DMS53 (cell line): ENCODE data around the gene ALDH3B1.

Experiments
- DNase-seq: peaks from one replicate; lab custom pipeline; 2025; lab: John Stamatoyannopoulos, UW

Gene ALDH3B1

DNA sequence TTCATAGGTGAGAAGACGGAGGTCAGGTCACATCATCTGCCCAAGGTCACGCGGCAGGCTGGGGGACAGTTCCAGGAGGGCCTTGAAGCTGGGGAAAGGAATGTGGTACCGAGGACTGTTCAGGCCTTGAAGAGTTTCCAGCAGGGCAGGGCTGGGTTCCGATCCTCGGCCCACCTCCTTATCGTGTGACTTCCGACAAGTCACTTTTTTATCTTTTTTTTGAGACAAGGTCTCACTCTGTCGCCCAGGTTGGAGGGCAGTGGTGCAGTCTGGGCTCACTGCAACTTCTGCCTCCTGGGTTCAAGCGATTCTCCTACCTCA, 21.0 kb downstream of the ALDH3B1 start:
- DNase-seq, result peak; percentile 50

DNA sequence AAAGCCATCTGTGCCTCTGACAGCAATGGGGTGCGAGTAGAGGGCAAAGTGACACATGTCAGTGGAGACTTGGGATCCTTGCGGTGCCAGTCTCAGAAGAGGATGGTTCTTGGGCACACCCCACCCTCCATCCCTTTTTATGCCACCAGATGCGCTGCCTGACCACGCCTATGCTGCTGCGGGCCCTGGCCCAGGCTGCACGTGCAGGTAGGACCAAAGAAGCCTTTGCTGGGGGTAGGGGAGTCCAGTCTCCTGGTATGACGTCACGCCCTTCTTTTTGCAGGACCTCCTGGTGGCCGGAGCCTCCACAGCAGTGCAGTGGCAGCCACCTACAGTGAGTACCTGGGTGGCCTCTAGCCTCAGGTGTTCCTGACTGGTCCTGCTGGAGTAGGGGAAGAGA, 21.9 kb downstream of the ALDH3B1 start:
- no peak for DNase-seq

DNA sequence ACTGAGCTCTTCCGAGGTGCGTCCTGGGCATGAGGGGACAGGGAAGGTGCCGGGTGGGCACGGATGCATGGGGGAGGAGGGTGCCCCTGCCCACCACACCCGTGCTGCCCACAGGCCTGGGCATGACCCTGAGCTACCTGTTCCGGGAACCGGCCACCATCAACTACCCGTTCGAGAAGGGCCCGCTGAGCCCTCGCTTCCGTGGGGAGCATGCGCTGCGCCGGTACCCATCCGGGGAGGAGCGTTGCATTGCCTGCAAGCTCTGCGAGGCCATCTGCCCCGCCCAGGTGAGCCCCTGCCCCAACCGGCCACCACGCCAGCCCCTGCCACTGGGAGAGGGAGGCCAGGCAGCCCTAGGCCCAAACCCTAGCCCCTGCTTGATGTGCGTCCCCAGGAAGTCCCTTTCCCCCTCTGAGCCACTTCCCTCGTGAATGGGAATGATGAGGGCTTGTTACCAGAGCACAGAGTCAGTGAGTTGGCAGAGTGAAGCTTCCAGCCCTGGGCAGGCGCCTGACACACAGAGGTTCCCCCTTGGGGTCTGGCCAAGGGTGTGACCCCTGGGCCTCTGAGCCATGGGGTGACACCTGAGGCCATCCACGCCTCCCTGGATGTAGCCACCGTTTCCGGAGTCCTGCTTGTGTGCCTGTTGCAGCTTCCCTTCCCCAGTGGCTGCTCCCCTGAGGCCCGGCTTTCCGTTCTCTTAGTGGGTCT, 23.0 kb downstream of the ALDH3B1 start:
- no peak for DNase-seq

DNA sequence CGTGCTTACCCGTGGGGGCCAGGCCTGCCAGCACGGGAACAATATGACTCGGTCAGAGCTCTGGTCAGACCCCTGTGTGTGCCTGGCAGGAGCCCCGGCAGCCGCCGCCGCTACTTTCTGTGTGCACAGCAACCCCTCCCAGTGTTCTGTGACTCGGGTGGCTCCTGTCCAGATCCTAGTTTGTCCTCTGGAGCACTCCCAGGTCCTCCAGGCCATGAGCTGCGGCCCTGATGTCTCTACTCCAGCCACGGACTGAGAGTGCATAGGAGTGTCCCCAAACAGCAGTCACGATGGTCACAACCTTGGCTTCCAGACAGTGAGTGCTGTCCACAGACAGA, 23.6 kb downstream of the ALDH3B1 start:
- no peak for DNase-seq

DNA sequence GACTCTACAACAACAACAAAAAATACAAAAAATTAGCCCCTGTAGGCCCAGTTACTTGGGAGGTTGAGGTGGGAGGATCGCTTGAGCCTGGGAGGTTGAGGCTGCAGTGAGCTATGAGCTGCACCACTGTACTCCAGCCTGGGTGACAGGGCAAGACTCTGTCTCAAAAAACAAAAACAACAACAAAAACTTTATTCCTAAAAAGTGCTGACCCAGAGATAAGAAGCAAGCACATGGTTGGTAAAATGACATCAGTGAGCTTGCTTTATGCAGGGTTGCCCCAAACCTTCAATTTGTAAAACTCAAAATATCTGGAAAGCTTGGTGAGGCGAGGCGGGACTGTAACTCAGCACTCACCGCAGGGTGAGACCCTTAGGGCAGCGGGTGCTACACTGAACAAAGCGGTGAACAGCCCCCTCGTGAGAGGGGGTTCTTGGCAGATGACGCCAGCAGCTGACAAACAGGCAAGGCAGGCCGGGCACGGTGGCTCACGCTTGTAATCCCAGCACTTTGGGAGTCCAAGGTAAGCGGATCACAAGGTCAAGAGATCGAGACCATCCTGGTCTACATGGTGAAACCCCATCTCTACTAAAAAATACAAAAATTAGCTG, 25.2 kb downstream of the ALDH3B1 start:
- DNase-seq, result no peak

DNA sequence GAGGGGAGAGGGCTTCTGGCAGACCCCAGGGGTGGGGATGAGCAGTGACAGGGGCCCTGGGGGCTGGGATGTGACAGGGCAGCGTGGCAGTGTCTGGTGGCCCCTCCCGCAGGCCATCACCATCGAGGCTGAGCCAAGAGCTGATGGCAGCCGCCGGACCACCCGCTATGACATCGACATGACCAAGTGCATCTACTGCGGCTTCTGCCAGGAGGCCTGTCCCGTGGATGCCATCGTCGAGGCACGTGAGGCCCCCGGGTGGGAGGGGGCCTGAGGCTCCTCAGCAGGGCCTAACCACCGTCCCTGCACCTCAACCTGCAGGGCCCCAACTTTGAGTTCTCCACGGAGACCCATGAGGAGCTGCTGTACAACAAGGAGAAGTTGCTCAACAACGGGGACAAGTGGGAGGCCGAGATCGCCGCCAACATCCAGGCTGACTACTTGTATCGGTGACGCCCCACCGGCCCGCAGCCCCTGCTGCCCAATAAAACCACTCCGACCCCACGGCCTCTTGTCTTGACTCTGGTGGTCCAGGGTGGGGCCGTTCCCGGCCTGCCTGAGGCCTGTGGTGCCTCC, 26.1 kb downstream of the ALDH3B1 start:
- no peak for DNase-seq

DNA sequence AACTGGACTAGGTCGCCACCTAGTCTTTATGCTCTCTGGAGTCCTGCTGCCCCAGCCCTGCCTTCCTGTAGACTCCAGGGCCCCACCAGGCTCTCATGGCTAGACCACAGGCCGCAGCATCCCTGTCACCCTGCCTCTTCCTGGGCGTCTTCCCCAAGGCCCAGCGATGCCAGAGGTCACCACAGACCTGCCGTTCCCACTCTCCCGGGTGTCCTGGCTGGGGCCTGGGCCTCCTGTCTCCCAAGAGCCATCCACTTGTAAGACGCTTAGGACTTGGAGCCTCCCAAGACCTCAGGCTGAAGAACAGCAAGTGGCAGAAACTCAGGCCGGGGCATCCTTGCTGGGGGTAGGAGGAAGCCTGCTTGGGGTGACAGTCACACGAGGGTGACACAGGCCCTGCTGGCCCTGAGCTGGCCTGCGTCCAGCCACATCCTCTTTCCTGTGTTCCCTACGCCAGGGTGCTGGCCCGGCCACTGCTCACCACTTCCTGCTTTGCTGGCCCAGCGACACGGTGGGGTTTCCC, 26.7 kb downstream of the ALDH3B1 start:
- DNase-seq, result no peak

DNA sequence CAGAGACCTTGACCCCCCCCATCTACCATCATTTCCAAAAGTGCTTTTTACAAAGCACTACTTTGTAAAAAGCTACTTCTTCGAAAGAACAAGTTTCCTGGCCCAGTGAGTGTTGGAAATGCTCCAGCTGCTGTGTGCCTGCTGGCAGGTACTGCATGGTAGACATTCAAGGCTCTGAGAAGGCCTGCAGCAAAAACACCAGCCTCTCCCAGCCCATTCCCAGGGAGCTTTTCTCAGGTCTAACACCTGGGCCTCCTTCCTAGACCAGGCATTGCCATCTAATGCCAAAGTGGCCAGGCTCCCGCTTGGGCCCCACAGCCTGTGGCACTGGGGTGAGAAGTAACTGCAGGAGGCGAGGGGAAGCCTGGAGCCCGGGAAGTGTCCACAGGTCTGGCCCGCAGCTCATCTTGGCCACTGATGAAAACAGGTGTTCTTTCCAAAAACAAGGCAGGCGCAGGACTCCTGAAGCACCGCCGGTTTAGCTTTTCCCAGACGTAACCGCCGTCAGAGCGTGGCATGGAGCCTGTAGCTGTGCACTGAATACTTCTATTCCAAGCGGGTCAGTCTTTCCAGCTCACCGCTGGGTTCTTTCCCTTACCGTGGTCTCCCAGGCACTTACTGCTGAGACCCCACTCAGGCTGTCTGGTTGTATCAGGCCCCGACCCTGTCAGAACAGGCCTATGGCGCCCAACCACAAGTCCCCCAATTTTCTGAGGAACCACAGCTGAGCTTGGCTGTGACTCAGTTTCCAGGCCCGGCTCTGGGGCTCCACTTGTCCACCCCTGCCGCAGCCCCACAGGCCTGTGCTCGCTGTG, 27.5 kb downstream of the ALDH3B1 start:
- peak; percentile 54 for DNase-seq

DNA sequence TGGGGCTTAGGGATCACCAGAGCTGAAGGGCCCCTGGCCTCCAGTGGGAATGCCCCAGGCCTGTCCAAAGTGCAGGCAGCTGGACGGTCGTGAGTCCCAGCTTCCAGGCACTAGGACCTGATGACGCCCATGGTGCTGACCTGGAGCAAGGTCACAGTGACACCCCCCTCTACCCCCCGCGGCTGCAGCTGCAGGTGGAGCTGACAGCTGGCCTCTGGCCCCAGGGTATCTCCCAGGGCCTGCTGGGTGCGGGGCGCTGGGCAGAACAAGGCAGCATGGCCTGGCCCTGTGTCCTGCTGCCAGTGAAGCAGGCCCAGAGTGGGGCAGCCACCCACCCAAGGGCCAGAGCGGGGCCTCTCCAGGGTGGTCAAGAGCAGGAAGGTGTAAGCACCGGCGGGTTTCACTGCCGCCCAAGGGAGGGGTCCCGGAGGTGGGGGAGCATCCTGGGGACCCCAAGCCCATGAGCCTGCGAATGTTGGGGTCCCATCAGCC, 28.1 kb downstream of the ALDH3B1 start:
- DNase-seq, result peak; percentile 85

DNA sequence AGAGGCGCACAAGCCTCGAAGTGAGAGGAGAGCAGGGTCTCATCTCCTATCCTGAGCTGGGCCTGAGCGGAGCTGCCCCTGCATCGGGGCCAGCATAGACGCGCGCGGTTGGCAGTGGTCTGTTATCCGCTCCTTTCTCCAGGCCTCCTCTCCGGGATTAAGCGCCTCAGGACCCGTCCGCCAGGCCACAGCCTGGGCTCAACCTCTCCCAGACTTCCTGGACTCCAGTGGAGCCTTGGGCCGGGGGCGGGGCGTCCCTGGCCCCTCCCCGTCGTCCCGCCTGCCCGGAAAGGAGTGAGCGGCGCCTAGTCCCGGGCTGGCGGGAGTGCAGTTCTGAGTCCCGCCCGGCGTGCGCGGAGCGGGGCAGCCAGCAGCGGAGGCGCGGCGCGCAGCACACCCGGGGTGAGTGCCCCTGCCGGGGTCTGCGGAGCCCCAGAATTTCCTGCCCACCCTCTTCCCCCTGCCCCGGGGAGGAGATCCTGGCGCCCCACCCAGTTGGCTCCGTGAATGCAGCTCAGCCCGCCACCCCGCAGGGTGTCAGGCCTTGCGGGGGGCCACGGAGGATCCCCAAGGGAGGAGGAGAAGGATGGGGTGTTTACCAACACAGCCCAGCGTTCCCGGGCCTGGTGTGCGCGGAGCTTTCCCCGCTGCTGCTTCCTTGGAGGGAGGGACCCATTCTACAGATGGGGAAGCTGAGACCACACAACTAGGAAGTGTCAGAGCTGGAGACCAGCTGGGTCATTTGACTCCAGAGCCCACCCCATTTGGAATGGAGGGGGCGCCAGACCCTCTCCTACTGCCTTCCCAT, 28.8 kb downstream of the ALDH3B1 start, which contains the start of gene TCIRG1:
Gene TCIRG1, plus strand, starts transcription at position 308 of the 808 bp plus-strand sequence. CDS start 2,247 bp downstream, outside the sequence.
- peak; percentile 96 for DNase-seq

DNA sequence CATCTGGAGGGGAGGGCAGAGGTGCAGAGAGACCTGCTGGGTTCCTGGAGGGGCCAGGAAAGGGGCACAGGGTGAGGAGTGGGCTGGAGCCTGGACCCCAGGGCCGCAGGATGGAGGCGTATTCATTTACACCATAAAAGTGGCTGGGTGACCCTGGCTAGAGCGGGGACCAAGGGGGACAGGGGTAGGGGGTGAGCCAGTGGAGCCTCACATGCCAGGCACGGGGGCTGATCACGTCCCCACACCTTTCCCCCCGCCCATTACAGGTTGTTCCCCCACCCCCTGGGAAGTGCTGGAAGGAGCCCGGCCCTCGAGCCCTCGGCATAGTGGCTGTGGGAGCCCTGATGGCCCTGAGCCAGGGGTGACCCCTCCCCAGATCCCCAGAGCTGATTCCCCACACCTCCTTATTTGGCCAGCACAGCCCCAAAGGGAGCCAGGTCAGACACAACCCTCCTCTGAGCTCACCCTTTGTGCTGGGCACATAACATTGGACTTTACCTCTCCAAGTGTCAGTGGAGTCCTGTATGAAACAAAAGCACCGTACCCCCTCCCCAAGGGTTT, 29.5 kb downstream of the ALDH3B1 start:
- peak; percentile 72 for DNase-seq

DNA sequence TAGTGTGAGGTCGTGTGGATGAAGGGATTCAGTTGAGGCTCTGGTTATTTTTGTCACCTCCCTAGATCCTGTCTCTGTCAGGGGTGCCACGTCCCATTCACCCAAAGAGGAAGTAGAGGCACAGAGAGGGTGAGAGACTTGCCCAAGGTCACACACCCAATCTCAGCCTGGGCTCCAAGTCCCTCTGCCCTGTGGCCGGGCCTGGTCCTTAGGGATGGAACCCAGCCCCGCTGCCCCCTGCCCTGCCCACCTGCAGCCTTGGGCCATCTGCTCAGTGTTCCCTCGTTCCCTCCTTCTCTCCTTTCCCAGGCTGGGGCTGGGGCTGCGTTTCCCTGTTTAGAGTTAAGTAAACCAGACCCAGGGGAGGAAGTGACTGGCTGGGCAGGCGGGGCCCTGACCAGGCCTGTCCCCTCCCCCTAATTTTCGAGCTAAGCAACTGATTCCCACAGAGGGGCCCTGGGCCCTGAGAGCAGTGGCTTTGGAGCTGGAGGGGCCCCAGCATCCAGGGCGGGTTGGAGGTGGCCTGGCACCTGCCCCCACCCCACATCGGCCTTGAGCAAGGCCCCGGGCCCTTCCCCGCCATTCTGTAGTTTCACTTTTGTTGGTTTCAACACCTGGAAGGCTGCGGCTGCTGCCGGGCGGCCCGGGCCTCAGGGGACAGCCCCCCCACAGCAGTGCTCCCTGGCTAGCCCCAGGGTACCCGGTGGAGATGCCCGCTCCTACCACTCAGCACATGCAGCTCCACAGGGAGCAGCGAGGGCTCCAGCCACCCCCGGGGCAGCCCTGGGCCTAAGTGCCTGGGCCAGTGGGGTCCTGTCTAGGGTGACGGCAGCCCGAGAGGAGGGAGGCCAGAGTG, 30.2 kb downstream of the ALDH3B1 start:
- peak; percentile 91 for DNase-seq

DNA sequence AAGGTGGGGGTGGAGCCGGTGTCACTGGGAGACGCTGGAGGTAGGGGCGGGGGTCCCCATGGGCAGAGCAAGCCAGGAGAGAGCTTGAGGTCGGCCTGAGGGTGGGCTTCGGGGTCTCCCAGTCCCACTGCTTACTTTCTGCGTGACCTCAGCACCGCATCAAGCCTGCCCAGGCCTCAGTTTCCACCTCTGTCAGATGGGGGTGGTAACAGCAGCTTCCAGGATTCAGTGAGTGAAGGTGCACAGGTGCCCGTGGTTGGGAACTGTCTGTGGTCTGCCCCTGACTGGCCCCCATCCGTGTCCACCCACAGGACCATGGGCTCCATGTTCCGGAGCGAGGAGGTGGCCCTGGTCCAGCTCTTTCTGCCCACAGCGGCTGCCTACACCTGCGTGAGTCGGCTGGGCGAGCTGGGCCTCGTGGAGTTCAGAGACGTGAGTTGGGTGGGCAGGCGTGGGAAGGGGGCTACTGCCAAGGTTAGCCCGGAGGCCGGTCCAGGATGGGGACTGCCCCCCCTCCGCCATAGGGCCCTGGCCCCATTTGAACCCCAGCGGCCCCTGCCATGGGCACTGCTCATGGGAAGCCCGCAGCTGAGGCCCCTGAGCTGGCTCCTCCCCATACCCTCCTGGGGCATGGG, 30.9 kb downstream of the ALDH3B1 start:
- no peak for DNase-seq

DNA sequence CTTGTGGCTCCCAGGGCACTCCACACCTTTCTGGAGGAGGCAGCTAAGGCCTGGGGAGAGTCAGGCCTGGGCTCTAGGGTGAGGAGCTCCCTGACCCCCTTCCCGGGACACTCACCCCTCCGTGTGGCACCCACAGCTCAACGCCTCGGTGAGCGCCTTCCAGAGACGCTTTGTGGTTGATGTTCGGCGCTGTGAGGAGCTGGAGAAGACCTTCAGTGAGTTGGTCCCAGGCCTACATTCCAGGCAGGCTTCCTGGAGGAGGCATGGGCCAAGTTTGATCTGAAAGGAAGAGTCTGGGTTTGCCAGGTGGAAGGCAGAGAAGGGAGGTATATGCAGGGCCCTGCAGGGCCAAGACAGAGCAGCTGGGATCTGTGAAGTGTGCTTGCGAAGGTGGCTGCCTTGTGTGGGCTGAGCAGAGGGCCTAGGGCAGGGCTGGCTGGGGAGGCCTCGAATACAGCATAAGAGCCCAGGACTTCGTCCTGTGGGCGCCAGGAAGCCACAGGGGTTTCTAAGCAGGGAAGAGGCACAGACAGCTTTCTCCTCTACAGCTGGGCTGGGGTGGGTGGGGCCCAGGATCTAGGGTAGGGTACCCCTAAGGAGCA, 31.6 kb downstream of the ALDH3B1 start:
- no peak for DNase-seq

DNA sequence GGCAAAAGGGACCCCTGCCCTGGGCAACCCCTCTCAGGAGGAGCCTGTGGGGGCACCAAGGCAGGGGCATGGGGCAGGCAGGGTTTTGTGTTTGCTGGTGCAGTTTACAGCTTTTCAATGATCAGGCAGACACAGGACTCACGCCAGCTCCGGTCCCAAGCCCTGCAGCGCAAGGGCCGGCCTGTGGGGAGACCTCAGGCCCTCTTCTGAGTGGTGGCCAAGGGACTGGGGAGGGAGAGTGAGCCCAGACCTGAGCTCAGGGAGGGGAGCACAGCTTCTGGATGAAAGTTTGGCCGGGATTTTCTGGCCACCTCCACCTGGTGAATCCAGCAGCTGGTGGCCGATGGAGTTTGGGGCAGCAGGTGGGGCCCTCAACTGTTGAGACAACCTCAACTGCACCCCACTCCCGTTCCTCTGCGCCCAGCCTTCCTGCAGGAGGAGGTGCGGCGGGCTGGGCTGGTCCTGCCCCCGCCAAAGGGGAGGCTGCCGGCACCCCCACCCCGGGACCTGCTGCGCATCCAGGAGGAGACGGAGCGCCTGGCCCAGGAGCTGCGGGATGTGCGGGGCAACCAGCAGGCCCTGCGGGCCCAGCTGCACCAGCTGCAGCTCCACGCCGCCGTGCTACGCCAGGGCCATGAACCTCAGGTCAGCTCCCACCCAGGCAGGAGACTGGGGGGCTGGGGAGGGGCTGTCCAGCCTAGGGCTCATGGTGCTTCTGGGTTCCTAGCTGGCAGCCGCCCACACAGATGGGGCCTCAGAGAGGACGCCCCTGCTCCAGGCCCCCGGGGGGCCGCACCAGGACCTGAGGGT, 32.3 kb downstream of the ALDH3B1 start:
- peak; percentile 40 for DNase-seq

DNA sequence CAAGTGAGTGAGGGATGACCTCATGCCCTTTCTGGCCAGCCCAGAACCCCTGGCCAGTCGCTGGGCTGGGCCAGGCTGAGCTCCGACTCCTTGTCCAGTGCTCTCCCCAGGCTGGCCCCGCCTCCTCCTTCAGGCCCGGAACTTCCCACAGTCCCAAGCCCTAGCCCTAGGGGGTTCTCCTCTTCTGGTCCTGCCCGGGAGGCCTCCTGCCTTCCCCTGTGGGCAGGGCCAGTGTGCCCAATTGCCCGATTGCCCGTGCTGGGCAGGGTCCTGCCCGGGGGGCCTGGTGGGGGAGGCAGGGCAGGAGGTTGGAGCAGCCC, 32.9 kb downstream of the ALDH3B1 start:
- DNase-seq, result no peak

DNA sequence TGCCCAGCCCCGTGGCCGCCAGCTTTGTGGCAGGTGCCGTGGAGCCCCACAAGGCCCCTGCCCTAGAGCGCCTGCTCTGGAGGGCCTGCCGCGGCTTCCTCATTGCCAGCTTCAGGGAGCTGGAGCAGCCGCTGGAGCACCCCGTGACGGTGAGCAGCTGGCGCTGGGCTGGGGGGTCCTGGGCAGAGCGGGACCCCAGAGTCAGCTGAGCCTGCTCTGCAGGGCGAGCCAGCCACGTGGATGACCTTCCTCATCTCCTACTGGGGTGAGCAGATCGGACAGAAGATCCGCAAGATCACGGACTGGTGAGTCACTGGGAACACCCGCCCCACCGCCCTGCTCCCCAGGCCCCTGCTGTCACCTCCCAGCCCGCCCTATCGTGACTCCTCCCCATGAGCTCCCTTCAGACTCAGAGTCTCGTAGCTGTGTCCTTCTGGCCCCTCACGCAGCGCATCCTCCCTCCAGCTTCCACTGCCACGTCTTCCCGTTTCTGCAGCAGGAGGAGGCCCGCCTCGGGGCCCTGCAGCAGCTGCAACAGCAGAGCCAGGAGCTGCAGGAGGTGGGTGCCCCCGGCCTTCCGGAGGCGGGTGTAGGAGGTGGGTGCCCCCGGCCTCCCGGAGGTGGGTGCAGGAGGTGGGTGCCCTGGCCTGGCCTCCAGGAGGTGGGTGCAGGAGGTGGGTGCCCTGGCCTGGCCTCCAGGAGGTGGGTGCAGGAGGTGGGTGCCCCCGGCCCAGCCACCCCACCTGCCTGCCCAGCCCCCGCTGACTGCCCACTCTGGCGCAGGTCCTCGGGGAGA, 33.4 kb downstream of the ALDH3B1 start:
- peak; percentile 46 for DNase-seq
